Measurements from ENCODE around the gene KCNK1. TPM values are rescaled to one million over a fixed set of nuclear protein-coding genes. Genes with fewer than 3 reads are reported as not detected.

KCNK1 gene
- total RNA-seq, 4 donors from 2014 or later = 2.2 to 5.5 (median 3.2) TPM

DNA sequence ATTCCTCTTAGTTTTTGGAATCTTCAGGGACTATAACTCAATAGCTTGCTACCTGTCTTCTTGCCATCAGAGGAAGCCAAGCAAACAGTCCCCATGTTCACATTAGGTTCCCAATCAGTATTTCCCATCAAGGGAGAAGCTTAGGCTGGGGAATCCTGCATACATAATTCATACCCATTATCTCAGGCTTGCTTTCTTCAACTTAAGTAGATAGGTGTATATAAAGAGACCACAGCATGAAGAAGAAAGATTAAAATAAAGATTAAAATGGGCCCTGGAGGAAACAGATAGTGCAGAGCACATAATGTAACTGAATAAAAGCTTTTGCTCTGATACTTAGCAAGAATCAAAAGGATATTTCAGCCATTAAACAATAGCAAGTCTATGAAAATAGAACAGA lies 29.0 kb upstream of the KCNK1 start:
- Histone ChIP-seq H3K4me3 (no peak overlapping the region), H3K9me3 (peaks cover 0 to 18% (median 0%) of the 10 kb centered on the region in 3 donors), H3K36me3 (no peaks in the 10 kb centered on the region), H3K4me1 (no peaks in the 10 kb centered on the region), H3K27me3 (no peaks in the 10 kb centered on the region), H3K27ac (no peak overlapping the region)
- no peak for ATAC-seq
- no peak for TF ChIP-seq POLR2AphosphoS5 (IDR thresholded peaks at IDR 0.05)
- TF ChIP-seq, protein P1, sequence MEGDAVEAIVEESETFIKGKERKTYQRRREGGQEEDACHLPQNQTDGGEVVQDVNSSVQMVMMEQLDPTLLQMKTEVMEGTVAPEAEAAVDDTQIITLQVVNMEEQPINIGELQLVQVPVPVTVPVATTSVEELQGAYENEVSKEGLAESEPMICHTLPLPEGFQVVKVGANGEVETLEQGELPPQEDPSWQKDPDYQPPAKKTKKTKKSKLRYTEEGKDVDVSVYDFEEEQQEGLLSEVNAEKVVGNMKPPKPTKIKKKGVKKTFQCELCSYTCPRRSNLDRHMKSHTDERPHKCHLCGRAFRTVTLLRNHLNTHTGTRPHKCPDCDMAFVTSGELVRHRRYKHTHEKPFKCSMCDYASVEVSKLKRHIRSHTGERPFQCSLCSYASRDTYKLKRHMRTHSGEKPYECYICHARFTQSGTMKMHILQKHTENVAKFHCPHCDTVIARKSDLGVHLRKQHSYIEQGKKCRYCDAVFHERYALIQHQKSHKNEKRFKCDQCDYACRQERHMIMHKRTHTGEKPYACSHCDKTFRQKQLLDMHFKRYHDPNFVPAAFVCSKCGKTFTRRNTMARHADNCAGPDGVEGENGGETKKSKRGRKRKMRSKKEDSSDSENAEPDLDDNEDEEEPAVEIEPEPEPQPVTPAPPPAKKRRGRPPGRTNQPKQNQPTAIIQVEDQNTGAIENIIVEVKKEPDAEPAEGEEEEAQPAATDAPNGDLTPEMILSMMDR (IDR thresholded peaks at IDR 0.05) = no peak
- no peak for TF ChIP-seq EP300 (IDR thresholded peaks at IDR 0.05)
- TF ChIP-seq POLR2A (IDR thresholded peaks at IDR 0.05) = no peak

DNA sequence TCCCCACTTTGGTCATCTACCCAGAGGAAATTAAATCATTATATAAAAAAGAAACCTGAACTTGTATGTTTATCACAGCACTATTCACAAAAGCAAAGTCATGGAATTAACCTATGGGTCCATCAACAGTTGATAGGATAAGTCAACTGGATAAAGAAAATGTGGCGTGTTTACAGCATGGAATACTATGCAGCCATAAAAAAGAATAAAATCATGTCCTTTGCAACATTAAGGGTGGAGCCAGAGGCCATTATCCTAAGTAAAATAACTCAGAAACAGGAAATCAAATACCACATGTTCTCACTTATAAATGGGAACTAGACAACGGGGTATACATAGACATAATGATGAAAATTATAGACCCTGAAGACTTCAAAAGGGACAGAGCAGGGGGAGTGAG lies 27.6 kb upstream of the KCNK1 start:
- Histone ChIP-seq H3K27ac (no peak overlapping the region), H3K9me3 (peaks cover 0 to 18% (median 0%) of the 10 kb centered on the region in 3 donors), H3K27me3 (no peaks in the 10 kb centered on the region), H3K4me1 (no peaks in the 10 kb centered on the region), H3K4me3 (no peak overlapping the region), H3K36me3 (no peaks in the 10 kb centered on the region)
- no peak for TF ChIP-seq POLR2A (IDR thresholded peaks at IDR 0.05)
- TF ChIP-seq EP300 (IDR thresholded peaks at IDR 0.05) = no peak
- TF ChIP-seq, protein P1 (IDR thresholded peaks at IDR 0.05) = no peak
- no peak for TF ChIP-seq POLR2AphosphoS5 (IDR thresholded peaks at IDR 0.05)
- ATAC-seq = no peak
- WGBS, 2 donors (ENCODE audit: low coverage in 1 of 2) = 82 to 86% methylated on average over 2 of the region's 2 CpGs

DNA sequence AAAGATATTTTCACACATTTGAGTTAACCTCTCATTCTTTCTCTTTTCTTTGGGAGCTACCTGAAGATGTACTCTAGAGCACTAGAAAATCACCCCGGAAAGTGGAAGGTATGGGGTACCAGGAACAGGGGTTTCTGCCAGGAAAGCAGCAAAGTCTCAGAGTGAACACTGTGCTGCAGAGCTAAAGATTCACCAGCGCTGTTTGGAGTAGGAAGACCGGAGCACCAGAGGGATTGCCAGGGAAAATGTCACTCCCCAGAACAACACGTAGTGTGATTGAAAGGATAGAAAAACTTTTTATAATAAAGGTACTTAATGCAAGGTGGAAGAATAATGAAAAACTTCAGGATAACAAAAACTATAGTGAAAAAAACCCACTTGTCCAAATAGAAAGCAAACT lies 26.7 kb upstream of the KCNK1 start:
- Histone ChIP-seq H3K36me3 (no peaks in the 10 kb centered on the region), H3K4me3 (no peak overlapping the region), H3K27ac (no peak overlapping the region), H3K4me1 (no peaks in the 10 kb centered on the region), H3K27me3 (no peaks in the 10 kb centered on the region), H3K9me3 (peaks cover 0 to 18% (median 0%) of the 10 kb centered on the region in 3 donors)
- TF ChIP-seq EP300 (IDR thresholded peaks at IDR 0.05) (no peak), POLR2A (IDR thresholded peaks at IDR 0.05) (no peak), POLR2AphosphoS5 (IDR thresholded peaks at IDR 0.05) (no peak)
- TF ChIP-seq, protein P1 (IDR thresholded peaks at IDR 0.05) = no peak
- 50 to 81% methylated on average over 1 to 4 of the region's 4 CpGs for WGBS, 2 donors (ENCODE audit: low coverage in 1 of 2)
- ATAC-seq = no peak

DNA sequence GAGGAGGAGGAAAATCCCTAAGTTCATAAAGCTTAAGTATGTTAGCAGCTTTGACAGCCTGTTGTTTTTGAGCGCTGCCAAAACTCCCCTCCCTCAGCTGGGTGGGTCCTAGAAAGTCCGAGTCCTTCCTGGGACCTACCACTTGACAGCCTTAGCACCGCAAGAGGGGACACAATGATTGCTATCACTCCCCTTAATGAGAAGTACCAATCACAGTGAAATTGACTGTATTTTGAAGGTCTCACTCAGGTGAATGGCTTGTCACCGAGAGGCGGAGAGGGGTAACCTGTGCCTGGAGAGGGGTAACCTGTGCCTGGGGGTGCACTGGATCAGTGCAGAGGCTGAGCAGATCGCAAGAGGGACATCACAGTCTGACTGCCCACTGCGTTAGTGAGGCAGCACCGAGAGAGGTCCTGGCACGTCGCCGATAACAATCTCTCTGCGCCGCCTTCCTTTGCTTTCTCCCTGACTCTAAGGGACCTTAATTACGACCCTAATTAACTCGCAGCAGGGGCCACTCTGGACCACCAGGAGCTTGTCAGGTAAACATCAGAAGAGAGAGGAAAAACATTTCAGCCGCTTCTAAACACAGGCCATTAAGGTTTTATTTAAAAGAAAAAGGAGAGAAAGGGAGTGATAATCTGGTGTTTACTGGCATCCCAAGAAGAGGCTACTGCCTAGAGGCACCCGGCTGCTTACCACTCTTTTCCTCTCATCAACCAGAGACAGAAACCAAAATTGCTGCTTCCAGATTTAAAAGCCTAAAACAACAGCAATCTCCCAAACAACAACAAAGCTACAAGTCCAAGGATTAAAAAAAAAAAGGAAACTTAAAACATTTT lies 25.7 kb upstream of the KCNK1 start:
- H3K27me3 ChIP-seq = no peaks in the 10 kb centered on the region
- no peaks in the 10 kb centered on the region for H3K36me3 ChIP-seq
- H3K9me3 ChIP-seq = peaks cover 0 to 18% (median 0%) of the 10 kb centered on the region in 3 donors
- 12 to 21% methylated on average over 6 to 14 of the region's 17 CpGs for WGBS, 2 donors (ENCODE audit: low coverage in 1 of 2)
- H3K4me1 ChIP-seq = no peaks in the 10 kb centered on the region
- H3K27ac ChIP-seq = no peak overlapping the region
- ATAC-seq = no peak
- H3K4me3 ChIP-seq = no peak overlapping the region
- TF ChIP-seq POLR2A (IDR thresholded peaks at IDR 0.05) = no peak
- TF ChIP-seq POLR2AphosphoS5 (IDR thresholded peaks at IDR 0.05) = no peak
- TF ChIP-seq, protein P1 (IDR thresholded peaks at IDR 0.05) = no peak
- TF ChIP-seq EP300 (IDR thresholded peaks at IDR 0.05) = no peak

DNA sequence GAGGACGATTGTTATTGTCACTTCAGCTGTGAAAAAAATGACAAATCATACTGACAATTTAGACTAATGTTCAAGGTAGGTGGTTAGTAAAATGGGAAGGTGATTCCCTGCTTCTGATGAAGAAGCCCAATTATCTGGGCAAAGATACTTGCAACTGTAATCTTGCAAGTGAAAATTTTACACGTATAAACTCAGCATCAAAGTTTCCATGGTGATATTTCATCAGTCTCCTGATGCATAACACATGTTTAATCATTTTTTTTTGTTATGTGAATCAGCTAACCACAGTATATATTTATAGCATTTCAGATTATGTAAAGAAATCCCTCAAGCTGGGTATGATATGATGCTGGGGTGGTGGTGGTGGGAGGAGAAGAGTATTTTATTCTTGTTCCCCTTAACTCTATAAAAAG lies 16.4 kb upstream of the KCNK1 start:
- Histone ChIP-seq H3K4me3 (no peak overlapping the region), H3K27ac (no peak overlapping the region), H3K36me3 (no peaks in the 10 kb centered on the region), H3K4me1 (no peaks in the 10 kb centered on the region), H3K9me3 (no peaks in the 10 kb centered on the region), H3K27me3 (no peaks in the 10 kb centered on the region)
- 23 to 33% methylated on average over 2 of the region's 2 CpGs for WGBS, 2 donors (ENCODE audit: low coverage in 1 of 2)
- TF ChIP-seq, protein P1 (IDR thresholded peaks at IDR 0.05) = no peak
- TF ChIP-seq POLR2AphosphoS5 (IDR thresholded peaks at IDR 0.05) = no peak
- no peak for TF ChIP-seq EP300 (IDR thresholded peaks at IDR 0.05)
- TF ChIP-seq POLR2A (IDR thresholded peaks at IDR 0.05) = no peak
- no peak for ATAC-seq
